ENCODE measurements around the gene HOXA4.

HOXA4 gene

GRCh38 chr7:27151341-27151930 lies 20.9 kb upstream of the HOXA4 start:
- no peak for DNase-seq (ENCODE audit: low read depth in 1 of 2, low spot score in 1 of 2)
- Histone ChIP-seq H3K27ac (replicated peaks) (no peak overlapping the region), H3K27me3 (ENCODE audit: insufficient read depth, poor library complexity, severe bottlenecking) (peaks cover 63% of the 10 kb centered on the region), H3K4me3 (replicated peaks; ENCODE audit: insufficient read depth, low read length) (peak overlapping the region; percentile 44)
- TF ChIP-seq, protein P1, sequence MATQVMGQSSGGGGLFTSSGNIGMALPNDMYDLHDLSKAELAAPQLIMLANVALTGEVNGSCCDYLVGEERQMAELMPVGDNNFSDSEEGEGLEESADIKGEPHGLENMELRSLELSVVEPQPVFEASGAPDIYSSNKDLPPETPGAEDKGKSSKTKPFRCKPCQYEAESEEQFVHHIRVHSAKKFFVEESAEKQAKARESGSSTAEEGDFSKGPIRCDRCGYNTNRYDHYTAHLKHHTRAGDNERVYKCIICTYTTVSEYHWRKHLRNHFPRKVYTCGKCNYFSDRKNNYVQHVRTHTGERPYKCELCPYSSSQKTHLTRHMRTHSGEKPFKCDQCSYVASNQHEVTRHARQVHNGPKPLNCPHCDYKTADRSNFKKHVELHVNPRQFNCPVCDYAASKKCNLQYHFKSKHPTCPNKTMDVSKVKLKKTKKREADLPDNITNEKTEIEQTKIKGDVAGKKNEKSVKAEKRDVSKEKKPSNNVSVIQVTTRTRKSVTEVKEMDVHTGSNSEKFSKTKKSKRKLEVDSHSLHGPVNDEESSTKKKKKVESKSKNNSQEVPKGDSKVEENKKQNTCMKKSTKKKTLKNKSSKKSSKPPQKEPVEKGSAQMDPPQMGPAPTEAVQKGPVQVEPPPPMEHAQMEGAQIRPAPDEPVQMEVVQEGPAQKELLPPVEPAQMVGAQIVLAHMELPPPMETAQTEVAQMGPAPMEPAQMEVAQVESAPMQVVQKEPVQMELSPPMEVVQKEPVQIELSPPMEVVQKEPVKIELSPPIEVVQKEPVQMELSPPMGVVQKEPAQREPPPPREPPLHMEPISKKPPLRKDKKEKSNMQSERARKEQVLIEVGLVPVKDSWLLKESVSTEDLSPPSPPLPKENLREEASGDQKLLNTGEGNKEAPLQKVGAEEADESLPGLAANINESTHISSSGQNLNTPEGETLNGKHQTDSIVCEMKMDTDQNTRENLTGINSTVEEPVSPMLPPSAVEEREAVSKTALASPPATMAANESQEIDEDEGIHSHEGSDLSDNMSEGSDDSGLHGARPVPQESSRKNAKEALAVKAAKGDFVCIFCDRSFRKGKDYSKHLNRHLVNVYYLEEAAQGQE (IDR thresholded peaks at IDR 0.05; ENCODE audit: insufficient replicate concordance, low read depth), result no peak
- TF ChIP-seq, protein P2, sequence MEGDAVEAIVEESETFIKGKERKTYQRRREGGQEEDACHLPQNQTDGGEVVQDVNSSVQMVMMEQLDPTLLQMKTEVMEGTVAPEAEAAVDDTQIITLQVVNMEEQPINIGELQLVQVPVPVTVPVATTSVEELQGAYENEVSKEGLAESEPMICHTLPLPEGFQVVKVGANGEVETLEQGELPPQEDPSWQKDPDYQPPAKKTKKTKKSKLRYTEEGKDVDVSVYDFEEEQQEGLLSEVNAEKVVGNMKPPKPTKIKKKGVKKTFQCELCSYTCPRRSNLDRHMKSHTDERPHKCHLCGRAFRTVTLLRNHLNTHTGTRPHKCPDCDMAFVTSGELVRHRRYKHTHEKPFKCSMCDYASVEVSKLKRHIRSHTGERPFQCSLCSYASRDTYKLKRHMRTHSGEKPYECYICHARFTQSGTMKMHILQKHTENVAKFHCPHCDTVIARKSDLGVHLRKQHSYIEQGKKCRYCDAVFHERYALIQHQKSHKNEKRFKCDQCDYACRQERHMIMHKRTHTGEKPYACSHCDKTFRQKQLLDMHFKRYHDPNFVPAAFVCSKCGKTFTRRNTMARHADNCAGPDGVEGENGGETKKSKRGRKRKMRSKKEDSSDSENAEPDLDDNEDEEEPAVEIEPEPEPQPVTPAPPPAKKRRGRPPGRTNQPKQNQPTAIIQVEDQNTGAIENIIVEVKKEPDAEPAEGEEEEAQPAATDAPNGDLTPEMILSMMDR (IDR thresholded peaks at IDR 0.05; ENCODE audit: insufficient read depth, low read length), result no peak
- TF ChIP-seq SPI1 (IDR thresholded peaks at IDR 0.05; ENCODE audit: borderline replicate concordance, low read depth) (no peak), GABPA (IDR thresholded peaks at IDR 0.05; ENCODE audit: low read depth) (no peak), POLR2AphosphoS5 (IDR thresholded peaks at IDR 0.05; ENCODE audit: low read depth) (no peak)

- TF ChIP-seq SPI1 (IDR thresholded peaks at IDR 0.05; ENCODE audit: borderline replicate concordance, low read depth), result no peak
- TF ChIP-seq POLR2AphosphoS5 (IDR thresholded peaks at IDR 0.05; ENCODE audit: low read depth), result 0 out of 2 replicates have a peak, but pooled peaks have one; percentile 21
- TF ChIP-seq GABPA (IDR thresholded peaks at IDR 0.05; ENCODE audit: low read depth), result no peak
- TF ChIP-seq, protein P2 (IDR thresholded peaks at IDR 0.05; ENCODE audit: insufficient read depth, low read length), result peak; percentile 55
- TF ChIP-seq, protein P1 (IDR thresholded peaks at IDR 0.05; ENCODE audit: insufficient replicate concordance, low read depth), result peak; percentile 84
- H3K27me3 ChIP-seq (ENCODE audit: insufficient read depth, poor library complexity, severe bottlenecking), result peaks cover 59% of the 10 kb centered on the region
- H3K4me3 ChIP-seq (replicated peaks; ENCODE audit: insufficient read depth, low read length), result peak overlapping the region; percentile 44
- DNase-seq (ENCODE audit: low read depth in 1 of 2, low spot score in 1 of 2), result peak in 1 of 2 experiments; percentile 60
- no peak overlapping the region for H3K27ac ChIP-seq (replicated peaks)
These were observed 20.2 kb upstream of the HOXA4 start for GRCh38 chr7:27150568-27151340.

DNA sequence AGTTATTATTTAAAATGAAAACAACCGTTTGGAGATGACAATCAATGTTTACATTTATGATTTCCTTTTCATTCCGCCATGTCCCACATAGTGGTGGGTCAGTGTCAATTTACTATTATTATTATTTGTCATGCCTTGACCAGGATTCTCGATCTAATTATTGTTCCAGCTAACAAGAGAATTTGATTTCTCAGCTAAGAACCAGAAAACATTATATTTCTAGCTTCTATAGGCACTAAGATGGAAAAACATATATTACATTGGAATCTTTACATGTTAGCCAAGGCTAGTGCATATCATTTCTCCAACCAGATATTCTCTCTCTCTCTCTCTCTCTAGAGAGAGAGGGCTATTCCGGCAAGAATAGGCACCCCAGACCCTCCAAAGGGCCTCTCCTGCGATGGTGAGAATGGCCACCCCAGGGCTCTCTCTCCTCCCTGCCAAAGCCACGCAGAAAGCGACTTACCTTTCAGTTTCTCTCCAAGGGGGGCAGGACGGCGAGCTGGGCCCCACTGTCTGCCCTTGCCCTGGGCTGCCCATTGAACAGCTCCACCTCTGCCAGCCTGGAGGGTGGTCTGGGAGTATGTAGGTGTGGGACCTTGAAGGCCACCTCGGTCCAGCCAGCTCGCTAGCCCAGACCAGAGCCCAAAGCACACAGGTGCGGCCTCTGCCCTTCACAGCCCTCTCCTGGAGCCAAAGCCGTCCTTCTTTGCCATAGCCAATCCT lies 19.4 kb upstream of the HOXA4 start:
- Histone ChIP-seq H3K27ac (replicated peaks) (no peak overlapping the region), H3K4me3 (replicated peaks; ENCODE audit: insufficient read depth, low read length) (no peak overlapping the region; the same call in 1 of the 2 replicates), H3K27me3 (ENCODE audit: insufficient read depth, poor library complexity, severe bottlenecking) (peaks cover 53% of the 10 kb centered on the region)
- DNase-seq (ENCODE audit: low read depth in 1 of 2, low spot score in 1 of 2), result no peak
- no peak for TF ChIP-seq SPI1 (IDR thresholded peaks at IDR 0.05; ENCODE audit: borderline replicate concordance, low read depth)
- no peak for TF ChIP-seq POLR2AphosphoS5 (IDR thresholded peaks at IDR 0.05; ENCODE audit: low read depth)
- TF ChIP-seq GABPA (IDR thresholded peaks at IDR 0.05; ENCODE audit: low read depth), result no peak
- TF ChIP-seq, protein P1 (IDR thresholded peaks at IDR 0.05; ENCODE audit: insufficient replicate concordance, low read depth), result no peak
- TF ChIP-seq, protein P2 (IDR thresholded peaks at IDR 0.05; ENCODE audit: insufficient read depth, low read length), result no peak

All from HL-60 (cell line).